ENCODE results near the gene SLC6A11.

Gene SLC6A11

DNA sequence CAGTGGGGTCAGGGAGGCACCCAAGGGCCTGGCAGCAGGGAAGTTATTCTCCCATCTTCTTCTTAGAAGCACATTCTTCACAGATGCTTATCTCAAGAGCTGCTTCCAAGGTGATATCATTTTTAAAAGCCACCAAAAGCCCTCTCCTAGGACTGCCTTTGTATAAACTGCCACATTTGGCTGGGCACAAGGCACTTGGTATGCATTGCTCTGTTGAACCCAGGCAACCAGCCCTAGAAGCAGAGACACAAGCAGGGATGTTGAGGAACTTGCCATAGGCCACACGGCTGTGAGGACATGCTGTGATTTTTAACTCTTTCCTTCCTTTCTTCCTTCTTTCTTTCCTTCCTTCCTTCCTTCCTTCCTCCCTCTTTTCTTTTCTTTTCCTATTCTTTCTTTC is 169.2 kb downstream of the SLC6A11 start:
- DNase-seq, result no peak

DNA sequence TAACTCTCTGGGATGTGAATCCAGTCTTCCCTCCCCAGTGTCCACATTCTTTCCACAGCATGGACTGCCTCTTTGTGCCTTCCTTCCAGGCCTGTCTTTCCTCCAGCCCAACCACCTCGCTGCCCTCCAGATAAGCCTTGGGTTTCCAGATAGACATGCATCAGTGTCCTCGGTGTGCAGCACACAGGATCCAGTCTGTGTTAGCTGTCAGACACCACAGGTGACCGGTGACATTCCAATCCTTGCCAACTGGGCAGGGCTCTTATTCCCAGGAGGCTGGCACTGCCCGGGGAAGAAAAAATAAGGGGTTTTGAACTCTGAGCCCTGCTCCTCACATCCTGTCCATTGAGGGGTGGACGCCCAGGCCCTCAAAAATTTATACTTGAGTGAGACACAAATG is 170.6 kb downstream of the SLC6A11 start:
- no peak for DNase-seq

DNA sequence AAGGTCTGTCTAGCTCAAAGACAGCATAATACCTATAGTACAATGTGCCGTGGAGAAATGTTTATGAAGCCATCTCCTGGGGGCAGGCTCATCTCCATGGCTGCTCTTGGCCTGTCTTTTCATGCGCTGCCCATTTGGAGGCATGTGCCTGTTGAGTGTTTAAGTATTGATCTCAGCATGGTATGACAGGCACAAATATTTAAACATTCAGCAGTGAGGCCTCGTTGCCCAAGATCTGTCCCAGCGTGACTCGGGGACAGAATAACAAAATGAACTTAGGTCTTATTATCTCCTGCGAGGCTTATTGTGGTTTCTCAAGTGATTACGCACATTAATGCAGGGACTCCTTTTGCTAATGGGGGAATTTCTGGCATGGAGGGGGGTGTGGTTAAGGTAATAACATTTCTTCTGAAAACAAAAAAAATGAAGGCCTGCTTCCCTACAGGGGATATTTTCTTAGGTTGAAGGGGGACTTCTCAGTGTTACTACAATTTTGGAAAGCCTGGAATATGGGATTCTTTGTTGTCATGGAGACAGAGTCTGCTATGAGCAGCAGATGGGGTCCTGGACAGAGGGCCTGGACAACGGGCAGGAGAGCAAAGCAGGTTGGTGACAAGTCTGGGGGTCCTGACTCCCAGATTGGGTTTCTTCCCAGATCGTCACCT is 172.1 kb downstream of the SLC6A11 start:
- DNase-seq, result no peak

DNA sequence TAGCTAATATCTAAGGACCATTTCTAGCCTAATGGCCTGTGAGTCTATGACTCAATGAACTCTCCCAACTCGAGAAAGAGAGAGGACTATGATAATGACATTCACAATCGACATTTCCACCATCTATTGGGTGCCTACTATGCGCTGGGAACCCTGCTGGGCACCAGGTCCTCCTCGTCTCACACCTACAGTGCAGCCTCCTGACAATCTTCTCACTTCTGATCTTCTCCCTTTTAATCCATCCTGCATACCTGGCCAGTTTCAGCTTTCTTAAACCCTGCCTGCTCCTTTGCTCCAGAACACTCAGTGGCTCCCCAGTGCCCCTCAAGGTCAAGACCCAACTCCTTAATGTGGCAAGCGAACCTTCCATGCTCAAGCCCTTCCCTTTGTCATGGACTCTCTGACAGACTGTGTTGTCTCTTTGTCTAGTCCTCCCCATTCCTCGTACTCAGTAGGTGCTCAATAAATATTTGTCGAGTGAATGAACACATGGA is 173.0 kb downstream of the SLC6A11 start:
- no peak for DNase-seq
